ENCODE results near the gene TBC1D16. TPM values are rescaled to one million over a fixed set of nuclear protein-coding genes. Genes with fewer than 3 reads are reported as not detected.

Gene TBC1D16
- total RNA-seq, 6 experiments from 2014 or later = 15.1 to 25.5 (median 17.9) TPM

GRCh38 chr17:80002690-80003490 is 32.8 kb downstream of the TBC1D16 start:
- no peak overlapping the region for H3K4me3 Mint-ChIP-seq
- H3K27me3 Mint-ChIP-seq (ENCODE audit: insufficient read depth) = no peaks in the 10 kb centered on the region
- no peak for TF ChIP-seq CTCF (IDR thresholded peaks at IDR 0.05)
- no peaks in the 10 kb centered on the region for H3K36me3 Mint-ChIP-seq (ENCODE audit: low read depth)
- no peaks in the 10 kb centered on the region; the same call in 1 of the 2 replicates for H3K4me1 Mint-ChIP-seq (ENCODE audit: low read depth)
- H3K27ac Mint-ChIP-seq = no peak overlapping the region
- H3K9me3 Mint-ChIP-seq = no peaks in the 10 kb centered on the region
- DNase-seq = no peak

- H3K9me3 Mint-ChIP-seq = no peaks in the 10 kb centered on the region
- H3K36me3 Mint-ChIP-seq (ENCODE audit: low read depth) = no peaks in the 10 kb centered on the region
- no peak for TF ChIP-seq CTCF (IDR thresholded peaks at IDR 0.05)
- no peak overlapping the region for H3K27ac Mint-ChIP-seq
- no peak for DNase-seq
- H3K4me1 Mint-ChIP-seq (ENCODE audit: low read depth) = no peaks in the 10 kb centered on the region; the same call in 1 of the 2 replicates
- H3K27me3 Mint-ChIP-seq (ENCODE audit: insufficient read depth) = no peaks in the 10 kb centered on the region
- H3K4me3 Mint-ChIP-seq = no peak overlapping the region
Measured at GRCh38 chr17:80002070-80002641, 33.5 kb downstream of the TBC1D16 start.

GRCh38 chr17:80000981-80001775 is 34.5 kb downstream of the TBC1D16 start:
- Mint-ChIP-seq H3K36me3 (ENCODE audit: low read depth) (no peaks in the 10 kb centered on the region), H3K27ac (no peak overlapping the region), H3K4me3 (no peak overlapping the region), H3K4me1 (ENCODE audit: low read depth) (no peaks in the 10 kb centered on the region; the same call in 1 of the 2 replicates), H3K9me3 (no peaks in the 10 kb centered on the region), H3K27me3 (ENCODE audit: insufficient read depth) (no peaks in the 10 kb centered on the region)
- no peak for TF ChIP-seq CTCF (IDR thresholded peaks at IDR 0.05)
- DNase-seq = no peak

- H3K27me3 Mint-ChIP-seq (ENCODE audit: insufficient read depth) = no peaks in the 10 kb centered on the region
- no peaks in the 10 kb centered on the region for H3K36me3 Mint-ChIP-seq (ENCODE audit: low read depth)
- TF ChIP-seq CTCF (IDR thresholded peaks at IDR 0.05) = no peak
- H3K4me1 Mint-ChIP-seq (ENCODE audit: low read depth) = no peaks in the 10 kb centered on the region
- DNase-seq = no peak
- H3K4me3 Mint-ChIP-seq = no peak overlapping the region
- H3K27ac Mint-ChIP-seq = no peak overlapping the region
- no peaks in the 10 kb centered on the region for H3K9me3 Mint-ChIP-seq
Measured at GRCh38 chr17:80000136-80000535, 35.5 kb downstream of the TBC1D16 start.

- H3K4me3 Mint-ChIP-seq = no peak overlapping the region
- no peak for TF ChIP-seq CTCF (IDR thresholded peaks at IDR 0.05)
- H3K9me3 Mint-ChIP-seq = no peaks in the 10 kb centered on the region
- H3K27ac Mint-ChIP-seq = no peak overlapping the region
- H3K4me1 Mint-ChIP-seq (ENCODE audit: low read depth) = peaks cover 19% of the 10 kb centered on the region
- DNase-seq = no peak
- H3K36me3 Mint-ChIP-seq (ENCODE audit: low read depth) = no peaks in the 10 kb centered on the region
- H3K27me3 Mint-ChIP-seq (ENCODE audit: insufficient read depth) = no peaks in the 10 kb centered on the region; the same call in 1 of the 2 replicates
Measured at GRCh38 chr17:79997011-79997660, 38.5 kb downstream of the TBC1D16 start.
